GM12865 (cell line): ENCODE data around the gene PIWIL4.
A peak's percentile ranks its signal among the peaks of the same experiment; 100 is the strongest.

Experiments
- DNase-seq: peaks from one replicate; pipeline ENCODE4 v3.0.0; 2010; ENCODE audit warnings: low read depth
- H3K4me3 ChIP-seq: 2 replicates; pipeline ENCODE4 v1.5.1; 2011; ENCODE audit warnings: mild to moderate bottlenecking, low read depth, low read length, control low read depth
- CTCF ChIP-seq: IDR thresholded peaks from 2 replicates; pipeline ENCODE4 v1.5.1; 2011; ENCODE audit warnings: low read length, control low read depth, low read depth, inconsistent platforms; ENCODE audit not compliant: insufficient read depth; ENCODE audit errors: missing control alignments

PIWIL4 gene

GRCh38 chr11:94567181-94567670 is at the start of gene PIWIL4:
Gene PIWIL4, plus strand, starts transcription at chr11:94567368. Its CDS starts 151 bp downstream, at chr11:94567519.
- no peak for DNase-seq
- TF ChIP-seq CTCF = no peak
- no peak within 1 kb of the TSS for H3K4me3 ChIP-seq

GRCh38 chr11:94518300-94518699 is 48.9 kb upstream of the PIWIL4 start:
- TF ChIP-seq CTCF = no peak
- no peak for DNase-seq
- no peak overlapping the region for H3K4me3 ChIP-seq

DNA sequence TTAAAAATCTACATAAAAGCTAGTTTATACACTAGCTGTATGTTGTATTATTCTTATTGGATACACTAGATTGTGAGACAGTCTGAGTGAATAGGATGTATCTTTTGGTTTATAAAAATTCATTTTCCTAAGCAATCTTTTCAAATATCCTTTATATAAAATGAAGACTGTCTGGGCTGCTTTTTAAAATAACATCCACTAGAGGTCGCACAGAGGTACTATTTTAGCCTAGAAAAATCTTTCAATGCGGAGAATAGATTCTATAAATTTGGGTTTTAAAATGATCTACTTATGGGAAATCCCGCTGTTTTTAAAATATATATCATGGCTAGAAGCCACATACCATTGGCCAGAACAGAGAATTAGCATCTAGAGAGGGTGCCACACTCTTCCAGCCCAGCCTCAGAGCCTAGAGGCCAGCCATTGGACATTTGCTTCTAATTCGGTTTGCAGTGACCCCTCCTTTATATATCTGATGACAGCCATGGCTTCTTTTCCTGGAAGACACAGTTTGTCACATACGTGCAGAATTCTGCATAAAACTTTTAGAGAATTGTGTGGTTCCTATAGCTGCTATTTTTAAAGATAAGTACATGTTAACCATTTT is 47.6 kb upstream of the PIWIL4 start:
- H3K4me3 ChIP-seq = no peak overlapping the region
- peak; percentile 18 for DNase-seq
- peak; percentile 40 for TF ChIP-seq CTCF

- H3K4me3 ChIP-seq = no peak overlapping the region
- DNase-seq = peak; percentile 21
- peak; percentile 45 for TF ChIP-seq CTCF
Observed at GRCh38 chr11:94521684-94522083, 45.5 kb upstream of the PIWIL4 start.

GRCh38 chr11:94524341-94524740 is 42.8 kb upstream of the PIWIL4 start:
- no peak overlapping the region for H3K4me3 ChIP-seq
- TF ChIP-seq CTCF = no peak
- DNase-seq = no peak

- no peak overlapping the region for H3K4me3 ChIP-seq
- TF ChIP-seq CTCF = no peak
- DNase-seq = no peak
Observed at GRCh38 chr11:94525546-94526324, 41.4 kb upstream of the PIWIL4 start.
